ENCODE results near the gene AMOT.

AMOT gene, protein sequence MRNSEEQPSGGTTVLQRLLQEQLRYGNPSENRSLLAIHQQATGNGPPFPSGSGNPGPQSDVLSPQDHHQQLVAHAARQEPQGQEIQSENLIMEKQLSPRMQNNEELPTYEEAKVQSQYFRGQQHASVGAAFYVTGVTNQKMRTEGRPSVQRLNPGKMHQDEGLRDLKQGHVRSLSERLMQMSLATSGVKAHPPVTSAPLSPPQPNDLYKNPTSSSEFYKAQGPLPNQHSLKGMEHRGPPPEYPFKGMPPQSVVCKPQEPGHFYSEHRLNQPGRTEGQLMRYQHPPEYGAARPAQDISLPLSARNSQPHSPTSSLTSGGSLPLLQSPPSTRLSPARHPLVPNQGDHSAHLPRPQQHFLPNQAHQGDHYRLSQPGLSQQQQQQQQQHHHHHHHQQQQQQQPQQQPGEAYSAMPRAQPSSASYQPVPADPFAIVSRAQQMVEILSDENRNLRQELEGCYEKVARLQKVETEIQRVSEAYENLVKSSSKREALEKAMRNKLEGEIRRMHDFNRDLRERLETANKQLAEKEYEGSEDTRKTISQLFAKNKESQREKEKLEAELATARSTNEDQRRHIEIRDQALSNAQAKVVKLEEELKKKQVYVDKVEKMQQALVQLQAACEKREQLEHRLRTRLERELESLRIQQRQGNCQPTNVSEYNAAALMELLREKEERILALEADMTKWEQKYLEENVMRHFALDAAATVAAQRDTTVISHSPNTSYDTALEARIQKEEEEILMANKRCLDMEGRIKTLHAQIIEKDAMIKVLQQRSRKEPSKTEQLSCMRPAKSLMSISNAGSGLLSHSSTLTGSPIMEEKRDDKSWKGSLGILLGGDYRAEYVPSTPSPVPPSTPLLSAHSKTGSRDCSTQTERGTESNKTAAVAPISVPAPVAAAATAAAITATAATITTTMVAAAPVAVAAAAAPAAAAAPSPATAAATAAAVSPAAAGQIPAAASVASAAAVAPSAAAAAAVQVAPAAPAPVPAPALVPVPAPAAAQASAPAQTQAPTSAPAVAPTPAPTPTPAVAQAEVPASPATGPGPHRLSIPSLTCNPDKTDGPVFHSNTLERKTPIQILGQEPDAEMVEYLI

GRCh38 chrX:112840382-112841113, at the start of gene AMOT:
Gene AMOT, minus strand, starts transcription at chrX:112840831. Its CDS starts 17,705 bp downstream, at chrX:112823126.
- peak; percentile 51 for DNase-seq (ENCODE audit: low spot score)
- no peak for TF ChIP-seq CTCF (IDR thresholded peaks at IDR 0.05; ENCODE audit: extremely low read depth, missing control alignments)

- no peak for TF ChIP-seq CTCF (IDR thresholded peaks at IDR 0.05; ENCODE audit: extremely low read depth, missing control alignments)
- DNase-seq (ENCODE audit: low spot score): no peak
Measured at GRCh38 chrX:112889400-112889799, 48.8 kb upstream of the AMOT start.

DNA sequence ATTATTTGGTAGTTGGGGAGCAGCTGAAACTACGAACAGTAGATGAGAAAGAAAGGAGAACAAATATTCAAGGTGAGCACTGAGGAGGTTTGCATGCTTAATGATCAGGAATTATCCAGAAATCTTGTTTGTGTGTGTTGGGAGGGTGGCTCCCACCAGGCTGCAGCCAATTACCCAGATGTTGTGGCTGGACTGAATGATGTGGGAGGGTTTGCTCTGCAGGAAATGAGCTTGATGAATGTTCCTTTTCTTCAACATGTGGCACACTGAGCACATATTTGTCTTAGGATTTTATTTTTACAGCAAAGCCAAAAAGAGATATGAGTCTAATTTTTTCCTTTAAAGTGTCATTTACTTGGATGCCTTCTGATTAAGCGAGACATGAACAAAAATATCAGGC, 48.3 kb upstream of the AMOT start:
- no peak for DNase-seq (ENCODE audit: low spot score)
- no peak for TF ChIP-seq CTCF (IDR thresholded peaks at IDR 0.05; ENCODE audit: extremely low read depth, missing control alignments)

GRCh38 chrX:112877771-112878173, 37.1 kb upstream of the AMOT start:
- TF ChIP-seq CTCF (IDR thresholded peaks at IDR 0.05; ENCODE audit: extremely low read depth, missing control alignments): no peak
- no peak for DNase-seq (ENCODE audit: low spot score)

- no peak for DNase-seq (ENCODE audit: low spot score)
- TF ChIP-seq CTCF (IDR thresholded peaks at IDR 0.05; ENCODE audit: extremely low read depth, missing control alignments): no peak
Measured at GRCh38 chrX:112874614-112875013, 34.0 kb upstream of the AMOT start.

DNA sequence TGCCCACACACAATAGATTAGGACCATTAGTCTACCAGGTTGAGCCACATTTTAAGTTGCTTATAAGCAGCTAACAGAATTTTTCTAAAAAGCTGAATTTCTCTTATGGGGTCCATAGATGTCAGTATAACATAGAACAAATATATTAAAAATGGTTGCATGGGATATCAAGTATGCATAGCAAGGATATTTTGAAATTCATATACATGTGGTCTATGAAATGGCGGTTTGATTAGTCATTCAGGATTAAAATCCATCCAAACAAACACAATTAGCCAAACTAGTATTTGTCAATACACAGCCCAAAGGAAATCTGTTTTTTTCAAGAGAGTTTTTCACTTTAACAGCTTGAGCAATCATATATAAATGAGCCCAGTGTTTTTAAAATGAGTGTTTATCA, 33.5 kb upstream of the AMOT start:
- no peak for DNase-seq (ENCODE audit: low spot score)
- TF ChIP-seq CTCF (IDR thresholded peaks at IDR 0.05; ENCODE audit: extremely low read depth, missing control alignments): no peak

Data from GM20000 (cell line).